ENCODE measurements around the gene LRFN5.

- TF ChIP-seq EZH2phosphoT487 (IDR thresholded peaks at IDR 0.05; ENCODE audit: insufficient read depth, low read depth) (no peak), EZH2 (IDR thresholded peaks at IDR 0.05; ENCODE audit: insufficient read depth, poor library complexity, severe bottlenecking) (no peak)
These were observed 217.8 kb downstream of the LRFN5 start for GRCh38 chr14:41824441-41824840.
